Esophagus (tissue), 2 donors: ENCODE results near the gene TAF1A. TPM values are rescaled to one million over a fixed set of nuclear protein-coding genes. Genes with fewer than 3 reads are reported as not detected.

Source experiments
- H3K27ac ChIP-seq, 2 donors: one replicate each; pipeline ENCODE4 v1.5.1; 2013; ENCODE audit warnings: low read depth in 2 of 2, mild to moderate bottlenecking in 2 of 2, inconsistent platforms in 1 of 2, low read length in 1 of 2, moderate library complexity in 1 of 2
- H3K27me3 ChIP-seq, 2 donors: one replicate each; pipeline ENCODE4 v1.6.1; 2013; ENCODE audit warnings: low read length in 2 of 2, control low read depth in 1 of 2, mild to moderate bottlenecking in 1 of 2; ENCODE audit not compliant: insufficient read depth in 2 of 2, control insufficient read depth in 1 of 2
- H3K36me3 ChIP-seq, 2 donors: one replicate each; pipeline ENCODE4 v1.6.1; 2013; ENCODE audit warnings: low read length in 1 of 2; ENCODE audit not compliant: control insufficient read depth in 2 of 2, insufficient read depth in 2 of 2
- H3K4me1 ChIP-seq, 2 donors: one replicate each; pipeline ENCODE4 v1.6.1; 2013; ENCODE audit warnings: low read length in 1 of 2; ENCODE audit not compliant: control insufficient read depth in 2 of 2, insufficient read depth in 2 of 2
- H3K4me3 ChIP-seq, 2 donors: one replicate each; pipeline ENCODE4 v1.5.1; 2013; ENCODE audit warnings: low read length in 2 of 2, mild to moderate bottlenecking in 2 of 2, low read depth in 1 of 2, moderate library complexity in 1 of 2
- H3K9me3 ChIP-seq, 2 donors: one replicate each; pipeline ENCODE4 v1.6.1; 2013; ENCODE audit warnings: mild to moderate bottlenecking in 2 of 2, low read depth in 1 of 2, low read length in 1 of 2, moderate library complexity in 1 of 2; ENCODE audit not compliant: control insufficient read depth in 2 of 2, insufficient read depth in 1 of 2
- WGBS, 2 donors: extraction: QIAGEN DNeasy Blood & Tissue Kit; methylation state at CpG; one replicate each; pipeline ENCODE4 v1.1.7; 2013; 5-methylcytosine and 5-hydroxymethylcytosine counted together
- polyA plus RNA-seq, 2 donors: library from polyadenylated mRNA; stranded (reverse); fragments of 200-250 nt; gene quantifications; one replicate each; pipeline ENCODE4 v1.2.3, GENCODE V29; 2013
- donor health status: healthy with polysubstance abuse.
- donor health status: Bipolar disorder and iron deficiency.

TAF1A gene
- 1 to 10 TPM; 1.2 to 2.2 TPM for polyA plus RNA-seq

DNA sequence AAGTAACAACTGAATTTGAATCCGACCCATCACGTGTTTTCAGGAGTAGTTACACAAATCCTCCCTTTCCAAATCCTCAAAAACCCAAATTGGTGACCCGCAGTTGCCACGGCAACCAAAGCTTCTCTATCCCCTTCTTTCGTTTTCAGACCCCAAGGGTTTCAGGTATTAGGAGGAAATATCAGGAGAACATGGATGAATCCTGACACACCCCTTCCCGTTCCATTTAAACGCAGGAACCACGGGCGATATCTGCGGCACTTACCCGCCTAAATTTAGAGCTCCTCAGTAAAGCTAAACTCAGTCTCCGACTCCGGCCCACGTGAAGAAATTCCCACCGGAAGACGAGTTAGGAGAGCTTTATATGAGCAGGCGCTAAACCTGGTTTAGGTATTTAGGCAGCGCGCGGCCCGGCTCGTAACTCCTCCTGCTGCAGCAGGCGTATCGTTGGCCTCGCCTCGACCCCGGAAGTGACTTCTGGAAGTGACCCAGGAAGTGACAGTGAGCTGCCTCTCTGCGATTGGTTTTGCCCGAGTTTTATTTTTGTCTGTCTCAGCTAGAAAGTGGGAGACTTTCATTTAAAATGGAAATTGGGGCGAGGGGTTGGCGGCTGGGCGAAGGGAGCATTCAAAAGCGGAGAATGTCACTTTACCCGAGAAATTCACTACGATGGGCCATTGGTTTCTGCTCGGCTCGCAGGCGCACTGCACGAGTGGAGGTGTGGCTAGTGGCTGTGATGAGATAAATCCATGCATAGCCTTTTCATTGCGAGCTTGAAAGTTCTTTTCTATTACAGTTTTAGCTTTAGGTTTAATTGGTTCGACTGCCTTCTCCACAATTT is at the start of gene TAF1A:
Gene TAF1A (minus strand): TSS at position 472 of the 841 bp plus-strand sequence.
- WGBS, 2 donors = 1% methylated on average over 41 of the region's 41 CpGs
- H3K4me1 ChIP-seq = peaks cover 0 to 2% of the 10 kb centered on the region in 2 donors
- no peaks in the 10 kb centered on the region for H3K36me3 ChIP-seq
- H3K27me3 ChIP-seq = no peaks in the 10 kb centered on the region
- no peaks in the 10 kb centered on the region for H3K9me3 ChIP-seq
- H3K27ac ChIP-seq = peak within 1 kb of the TSS; percentile 61 to 87
- peak within 1 kb of the TSS; percentile 54 to 96 for H3K4me3 ChIP-seq

DNA sequence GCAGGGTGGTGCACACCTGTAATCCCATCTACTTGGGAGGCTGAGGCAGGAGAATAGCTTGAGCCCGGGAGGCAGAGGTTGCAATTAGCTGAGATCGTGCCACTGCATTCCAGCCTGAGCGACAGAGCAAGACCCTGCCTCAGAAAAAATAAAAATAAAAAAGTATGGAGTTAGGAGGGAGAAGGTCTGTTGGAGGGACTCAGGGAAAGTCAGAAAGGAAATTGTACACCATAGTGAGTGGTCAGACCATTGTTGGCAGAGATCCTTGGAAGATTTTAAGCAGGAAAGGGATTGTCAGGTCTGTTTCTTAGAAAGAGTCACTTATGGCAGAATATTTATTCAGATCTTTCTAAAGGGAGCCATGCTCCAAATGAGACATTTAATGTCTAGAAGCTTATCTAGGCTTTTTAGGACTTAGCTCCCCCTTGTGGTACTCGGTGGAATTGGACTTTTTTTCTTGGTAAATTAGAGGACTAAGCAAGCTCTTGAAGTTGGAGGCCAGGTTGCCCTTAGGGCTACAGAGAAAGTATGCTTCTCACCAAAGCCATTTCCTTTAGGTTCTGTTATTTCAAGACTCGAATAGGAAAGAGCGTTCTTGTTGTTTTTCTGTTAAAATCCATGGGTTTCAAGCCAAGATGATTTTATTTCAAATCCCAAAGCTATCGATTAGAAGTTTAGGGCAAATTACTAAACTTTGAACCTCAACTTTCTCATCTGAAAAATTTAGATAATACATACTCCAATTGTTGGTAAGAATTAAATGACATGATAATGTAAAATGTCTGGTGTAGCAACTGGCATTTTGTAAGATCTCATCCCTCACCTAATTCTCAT is 44.7 kb upstream of the TAF1A start:
- peaks cover 2 to 8% of the 10 kb centered on the region in 2 donors for H3K36me3 ChIP-seq
- H3K4me1 ChIP-seq = no peaks in the 10 kb centered on the region
- WGBS, 2 donors = 46 to 50% methylated on average over 7 of the region's 7 CpGs
- H3K4me3 ChIP-seq = no peak overlapping the region
- no peaks in the 10 kb centered on the region for H3K27me3 ChIP-seq
- H3K27ac ChIP-seq = no peak overlapping the region
- no peaks in the 10 kb centered on the region for H3K9me3 ChIP-seq

DNA sequence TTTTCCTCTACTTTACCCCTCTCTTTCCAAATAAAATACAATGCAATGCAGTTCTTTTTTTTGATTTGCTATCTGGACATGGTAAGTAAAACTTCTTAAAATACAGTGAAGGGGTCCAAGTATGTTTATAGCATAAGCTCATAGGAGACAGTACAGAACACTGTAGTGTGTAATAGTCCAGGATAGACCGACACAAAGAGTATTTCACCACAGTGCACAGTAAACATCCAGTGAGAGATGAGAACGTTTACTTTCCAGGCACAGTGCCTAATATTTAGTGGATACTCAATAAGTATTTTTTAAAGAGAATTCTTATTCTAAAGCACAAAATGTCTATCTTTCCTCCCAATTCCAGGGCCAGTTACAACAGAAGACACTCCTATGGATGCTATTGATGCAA is 43.0 kb upstream of the TAF1A start:
- Histone ChIP-seq H3K27ac (no peak overlapping the region), H3K4me1 (no peaks in the 10 kb centered on the region), H3K27me3 (no peaks in the 10 kb centered on the region), H3K9me3 (no peaks in the 10 kb centered on the region), H3K4me3 (no peak overlapping the region), H3K36me3 (peaks cover 5 to 8% of the 10 kb centered on the region in 2 donors)
- WGBS, 2 donors = 56 to 68% methylated on average over 2 of the region's 2 CpGs

DNA sequence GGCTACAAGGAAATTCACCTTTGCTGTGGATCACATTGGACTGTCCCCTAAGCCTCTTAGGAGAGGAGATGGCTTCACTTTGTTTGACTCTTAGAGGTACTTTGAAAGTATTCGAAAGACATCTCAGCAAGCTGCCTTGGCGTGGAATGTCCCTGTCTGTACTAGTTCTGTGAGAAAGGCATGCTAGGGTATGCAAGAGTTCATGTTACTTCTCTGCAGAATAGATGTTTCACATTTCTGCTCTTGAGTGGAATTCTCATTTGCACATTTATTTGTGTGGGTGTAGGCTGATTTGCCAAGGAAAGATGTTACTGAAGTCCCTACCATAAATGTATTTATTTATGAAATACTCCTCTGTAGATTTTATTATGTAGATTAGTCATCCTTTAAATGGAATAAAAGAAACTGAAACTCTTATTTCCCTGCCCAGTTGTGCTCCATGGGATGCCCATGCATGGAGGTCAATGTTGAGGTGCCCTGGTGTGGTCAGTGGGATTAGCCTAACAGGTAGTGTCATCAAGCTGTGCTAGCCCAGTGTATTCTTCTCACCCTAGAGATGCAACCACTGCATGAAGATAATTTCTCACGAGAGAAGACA is 42.0 kb upstream of the TAF1A start:
- Histone ChIP-seq H3K4me3 (no peak overlapping the region), H3K9me3 (no peaks in the 10 kb centered on the region), H3K36me3 (peaks cover 5 to 8% of the 10 kb centered on the region in 2 donors), H3K27me3 (no peaks in the 10 kb centered on the region), H3K4me1 (no peaks in the 10 kb centered on the region), H3K27ac (no peak overlapping the region)
- 89 to 94% methylated on average over 3 of the region's 3 CpGs for WGBS, 2 donors

DNA sequence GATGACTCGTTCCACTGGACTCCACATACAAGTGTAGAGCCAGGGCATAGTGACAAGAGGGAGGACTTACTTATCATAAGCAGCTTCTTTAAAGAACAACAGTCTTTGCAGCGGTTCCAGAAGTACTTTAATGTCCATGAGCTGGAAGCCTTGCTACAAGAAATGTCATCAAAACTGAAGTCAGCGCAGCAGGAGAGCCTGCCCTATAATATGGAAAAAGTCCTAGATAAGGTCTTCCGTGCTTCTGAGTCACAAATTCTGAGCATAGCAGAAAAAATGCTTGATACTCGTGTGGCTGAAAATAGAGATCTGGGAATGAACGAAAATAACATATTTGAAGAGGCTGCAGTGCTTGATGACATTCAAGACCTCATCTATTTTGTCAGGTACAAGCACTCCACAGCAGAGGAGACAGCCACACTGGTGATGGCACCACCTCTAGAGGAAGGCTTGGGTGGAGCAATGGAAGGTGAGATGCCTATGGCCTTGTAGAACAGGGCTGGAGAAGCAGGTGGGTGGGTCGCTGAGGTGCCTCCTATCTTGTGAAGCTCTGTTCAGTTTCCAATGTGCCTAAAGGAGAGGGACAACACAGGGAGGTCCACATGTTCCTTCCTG is 40.3 kb upstream of the TAF1A start:
- H3K4me3 ChIP-seq = no peak overlapping the region
- H3K4me1 ChIP-seq = no peaks in the 10 kb centered on the region
- no peaks in the 10 kb centered on the region for H3K9me3 ChIP-seq
- 94% methylated on average over 7 of the region's 7 CpGs for WGBS, 2 donors
- peaks cover 5 to 11% of the 10 kb centered on the region in 2 donors for H3K36me3 ChIP-seq
- no peak overlapping the region for H3K27ac ChIP-seq
- no peaks in the 10 kb centered on the region for H3K27me3 ChIP-seq

DNA sequence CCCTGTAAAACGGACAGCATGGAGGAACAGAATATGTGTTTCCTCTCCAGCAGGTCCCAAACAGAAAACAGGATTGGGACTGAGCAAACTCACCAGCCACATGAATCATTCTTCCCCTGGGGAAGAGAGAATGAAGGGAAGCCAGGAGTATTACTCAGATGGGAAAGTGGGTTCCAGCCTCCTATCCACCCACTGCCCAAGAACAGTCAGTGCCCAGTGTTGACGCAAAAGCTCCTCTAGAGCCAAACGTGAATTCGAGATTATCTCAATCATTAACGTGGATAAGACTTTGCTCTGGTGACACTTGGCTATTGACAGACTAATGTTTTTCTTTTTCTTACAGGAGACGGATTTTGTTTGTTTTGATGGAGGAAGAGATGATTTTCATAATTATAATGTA is 37.5 kb upstream of the TAF1A start:
- Histone ChIP-seq H3K4me1 (no peaks in the 10 kb centered on the region), H3K9me3 (no peaks in the 10 kb centered on the region), H3K36me3 (peaks cover 5 to 14% of the 10 kb centered on the region in 2 donors), H3K4me3 (no peak overlapping the region), H3K27ac (no peak overlapping the region), H3K27me3 (no peaks in the 10 kb centered on the region)
- WGBS, 2 donors = 74 to 85% methylated on average over 6 of the region's 6 CpGs

DNA sequence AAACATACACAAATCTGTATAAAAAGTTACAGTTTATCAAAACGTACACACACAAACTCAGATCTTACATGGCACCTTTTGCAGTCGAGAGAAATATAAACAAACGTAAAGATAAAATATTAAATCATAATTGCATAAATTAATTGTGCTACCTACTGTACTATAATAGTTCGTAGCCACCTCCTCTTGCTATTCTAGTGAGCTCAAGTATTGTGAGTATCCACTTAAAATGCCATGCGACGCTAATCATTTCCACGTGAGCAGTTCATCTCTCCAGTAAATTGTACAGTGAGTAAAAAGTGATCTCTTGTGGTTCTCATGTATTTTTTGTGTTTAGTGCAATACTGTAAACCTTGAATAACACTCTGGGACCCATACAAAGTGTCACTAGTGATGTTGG is 34.5 kb upstream of the TAF1A start:
- Histone ChIP-seq H3K4me1 (no peaks in the 10 kb centered on the region), H3K36me3 (peaks cover 3 to 9% of the 10 kb centered on the region in 2 donors), H3K27me3 (no peaks in the 10 kb centered on the region), H3K4me3 (no peak overlapping the region), H3K9me3 (no peaks in the 10 kb centered on the region), H3K27ac (no peak overlapping the region)
- 94 to 96% methylated on average over 7 of the region's 7 CpGs for WGBS, 2 donors

DNA sequence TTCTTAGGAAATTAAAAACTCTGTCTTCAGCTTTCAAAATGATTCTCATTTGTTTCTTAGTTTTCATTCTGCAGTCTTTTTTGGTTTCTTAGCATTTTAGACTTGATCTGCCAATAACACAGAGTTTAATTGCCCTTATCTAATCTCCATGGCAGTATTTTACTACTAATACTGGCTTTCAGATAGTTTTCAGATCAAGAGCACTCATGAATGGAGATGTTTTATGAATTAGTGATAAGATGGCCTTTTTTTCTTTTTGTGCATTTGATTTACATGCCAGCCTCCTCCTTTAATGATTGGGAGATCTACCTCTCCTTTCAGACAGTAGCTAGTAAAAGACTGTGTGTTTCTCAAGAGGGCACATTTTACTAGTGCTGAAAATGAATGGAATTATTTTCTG is 33.7 kb upstream of the TAF1A start:
- no peak overlapping the region for H3K4me3 ChIP-seq
- peaks cover 0 to 6% of the 10 kb centered on the region in 2 donors for H3K36me3 ChIP-seq
- H3K4me1 ChIP-seq = peaks cover 0 to 3% of the 10 kb centered on the region in 2 donors
- no peaks in the 10 kb centered on the region for H3K9me3 ChIP-seq
- no peak overlapping the region for H3K27ac ChIP-seq
- H3K27me3 ChIP-seq = no peaks in the 10 kb centered on the region

DNA sequence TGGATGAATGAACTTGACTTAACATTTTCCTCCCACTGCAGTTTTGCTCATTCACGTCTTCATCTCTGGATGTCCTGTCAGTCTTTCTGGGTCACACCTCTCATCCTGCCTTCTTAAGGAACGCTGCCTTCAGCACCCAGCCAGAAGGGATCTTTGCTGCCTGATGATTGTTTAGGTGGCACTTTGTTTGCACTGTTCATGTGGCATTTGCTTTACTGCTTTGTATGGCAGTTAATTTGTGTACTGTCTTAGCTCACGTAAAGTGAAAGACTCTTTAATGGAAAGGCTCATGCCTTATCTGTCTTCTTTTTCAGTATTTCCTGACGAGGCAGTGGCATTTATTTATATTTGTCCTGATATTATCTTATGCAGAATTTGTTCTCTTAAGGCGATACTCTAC is 33.0 kb upstream of the TAF1A start:
- no peaks in the 10 kb centered on the region for H3K27me3 ChIP-seq
- H3K4me1 ChIP-seq = peaks cover 0 to 3% of the 10 kb centered on the region in 2 donors
- no peak overlapping the region for H3K4me3 ChIP-seq
- no peaks in the 10 kb centered on the region for H3K9me3 ChIP-seq
- H3K27ac ChIP-seq = no peak overlapping the region
- peaks cover 0 to 6% of the 10 kb centered on the region in 2 donors for H3K36me3 ChIP-seq
- 83 to 91% methylated on average over 5 of the region's 5 CpGs for WGBS, 2 donors
